SU-DHL-6 (cell line): ENCODE measurements around the gene FIZ1.

Experiments used
- H2AFZ ChIP-seq: fragments of 200-600 bp; sonication (generic); 2 replicates; pipeline ENCODE4 v1.6.1; 2014; ENCODE audit warnings: low read depth, mild to moderate bottlenecking, moderate library complexity, mixed read lengths, antibody characterized with exemption, low read length; ENCODE audit not compliant: severe bottlenecking
- H3F3A ChIP-seq: fragments of 200-600 bp; shearing (Covaris generic); 2 replicates; pipeline ENCODE4 v1.6.0; 2016; ENCODE audit warnings: antibody characterized with exemption, mild to moderate bottlenecking; ENCODE audit not compliant: insufficient read depth
- H3K27ac ChIP-seq: fragments of 200-600 bp; sonication (generic); 2 replicates; pipeline ENCODE4 v1.5.1; 2016; ENCODE audit warnings: low read depth, mild to moderate bottlenecking, low read length, moderate library complexity, mixed read lengths
- H3K27me3 ChIP-seq: fragments of 200-600 bp; sonication (generic), shearing (Covaris generic); 2 replicates; pipeline ENCODE4 v1.6.0; 2014; ENCODE audit warnings: mild to moderate bottlenecking, low read length
- H3K36me3 ChIP-seq: fragments of 200-600 bp; sonication (generic); 2 replicates; pipeline ENCODE4 v1.6.1; 2014; ENCODE audit warnings: mild to moderate bottlenecking, low read length, mixed read lengths
- H3K4me2 ChIP-seq: fragments of 300-600, 200-600 bp; shearing (Covaris generic), sonication (generic); 2 replicates; pipeline ENCODE4 v1.6.0; 2014; ENCODE audit warnings: low read length, low read depth, mild to moderate bottlenecking; ENCODE audit not compliant: poor library complexity, severe bottlenecking
- H3K4me3 ChIP-seq: fragments of 200-600 bp; sonication (generic); 2 replicates; pipeline ENCODE4 v1.5.1; 2014; ENCODE audit warnings: antibody characterized with exemption, low read length, mild to moderate bottlenecking, mixed read lengths; ENCODE audit not compliant: insufficient read depth, poor library complexity, severe bottlenecking
- H3K79me2 ChIP-seq: fragments of 200-600 bp; sonication (generic); 2 replicates; pipeline ENCODE4 v1.6.1; 2014; ENCODE audit warnings: mild to moderate bottlenecking, low read length, moderate library complexity; ENCODE audit not compliant: insufficient read depth
- H3K9ac ChIP-seq: fragments of 200-600 bp; sonication (generic); 2 replicates; pipeline ENCODE4 v1.7.0; 2014; ENCODE audit warnings: mild to moderate bottlenecking, low read length
- H3K9me2 ChIP-seq: fragments of 200-600 bp; sonication (generic); replicated peaks from 2 replicates; pipeline ENCODE4 v1.6.1; 2014; ENCODE audit warnings: low read length; ENCODE audit not compliant: insufficient read depth
- H3K9me3 ChIP-seq: fragments of 200-600 bp; sonication (generic); 2 replicates; pipeline ENCODE4 v1.6.1; 2014; ENCODE audit warnings: low read length, mixed read lengths; ENCODE audit not compliant: insufficient read depth
- H4K20me1 ChIP-seq: fragments of 200-600 bp; sonication (generic); 2 replicates; pipeline ENCODE4 v1.6.1; 2014; ENCODE audit warnings: low read depth, mild to moderate bottlenecking, antibody characterized with exemption, low read length, moderate library complexity, mixed read lengths
- CTCF ChIP-seq: fragments of 200-600 bp; sonication (generic); IDR thresholded peaks from one replicate; pipeline ENCODE4 v1.5.1; 2017; ENCODE audit warnings: antibody characterized with exemption, mild to moderate bottlenecking, low read length, moderate library complexity; ENCODE audit not compliant: insufficient read depth, poor library complexity, severe bottlenecking
- EZH2phosphoT487 ChIP-seq: fragments of 200-600 bp; sonication (generic), shearing (Covaris generic); conservative IDR thresholded peaks from 2 replicates; pipeline ENCODE4 v1.6.1; 2018; ENCODE audit warnings: mild to moderate bottlenecking, antibody characterized with exemption, low read length, moderate library complexity, mixed read lengths

Gene FIZ1

GRCh38 chr19:55599842-55600661 is 735 bp upstream of the FIZ1 start, which contains the start of gene ZNF524:
TSS of gene ZNF524 (plus strand) at chr19:55600288. CDS start at chr19:55602113, 1,825 bp downstream.
- TF ChIP-seq EZH2phosphoT487 (no peak), CTCF (no peak)
- no peaks in the 10 kb centered on the region for H3K9me2 ChIP-seq

GRCh38 chr19:55598719-55599467 is 424 bp downstream of the FIZ1 start:
- Histone ChIP-seq H4K20me1 (no peaks in the 10 kb centered on the region), H3K9me2 (no peaks in the 10 kb centered on the region), H3K9ac (peak overlapping the region; percentile 83), H2AFZ (peak overlapping the region; percentile 67), H3K9me3 (no peaks in the 10 kb centered on the region), H3F3A (peaks cover 27% of the 10 kb centered on the region), H3K36me3 (no peaks in the 10 kb centered on the region), H3K79me2 (no peaks in the 10 kb centered on the region), H3K4me3 (peak overlapping the region; percentile 62), H3K27me3 (no peaks in the 10 kb centered on the region), H3K27ac (peak overlapping the region; percentile 95), H3K4me2 (peak overlapping the region; percentile 64)
- TF ChIP-seq CTCF, result no peak

More at GRCh38 chr19:55599842-55600661, 735 bp upstream of the FIZ1 start, which contains the start of gene ZNF524:
- no peaks in the 10 kb centered on the region for H3K36me3 ChIP-seq
- H3K4me3 ChIP-seq, result peak within 1 kb of the TSS; percentile 76
- H3F3A ChIP-seq, result peaks cover 33% of the 10 kb centered on the region
- H3K9ac ChIP-seq, result peak within 1 kb of the TSS; percentile 83
- peak within 1 kb of the TSS; percentile 67 for H2AFZ ChIP-seq
- peak within 1 kb of the TSS; percentile 95 for H3K27ac ChIP-seq
- H4K20me1 ChIP-seq, result no peaks in the 10 kb centered on the region
- peak within 1 kb of the TSS; percentile 64 for H3K4me2 ChIP-seq
- H3K9me3 ChIP-seq, result no peaks in the 10 kb centered on the region
- H3K27me3 ChIP-seq, result no peaks in the 10 kb centered on the region
- no peaks in the 10 kb centered on the region for H3K79me2 ChIP-seq

- Histone ChIP-seq H3K9me2 (no peaks in the 10 kb centered on the region), H3K27me3 (no peaks in the 10 kb centered on the region), H3K9ac (no peak overlapping the region), H3K9me3 (no peaks in the 10 kb centered on the region), H3K4me3 (no peak overlapping the region), H2AFZ (no peak overlapping the region), H3K36me3 (no peaks in the 10 kb centered on the region), H3K79me2 (no peaks in the 10 kb centered on the region), H4K20me1 (no peaks in the 10 kb centered on the region), H3F3A (peaks cover 27% of the 10 kb centered on the region), H3K4me2 (no peak overlapping the region), H3K27ac (no peak overlapping the region)
- TF ChIP-seq EZH2phosphoT487 (no peak), CTCF (no peak)
Observed at GRCh38 chr19:55598034-55598433, 1.3 kb downstream of the FIZ1 start.
